Spleen (tissue), 11 donors: ENCODE measurements around the gene TK1. TPM values are rescaled to one million over a fixed set of nuclear protein-coding genes. Genes with fewer than 3 reads are reported as not detected.

ENCODE experiments used
- DNase-seq: peaks from one replicate; pipeline ENCODE4 v3.0.0-alpha.2; 2020
- H3K27ac ChIP-seq, 8 donors: fragments of 200-600 bp; sonication (generic) in 7 of 8; 1 replicate in 4 of 8; 2 replicates in 4 of 8; pipeline versions ENCODE4 v1.5.0 to v1.8.0; 2016 to 2021; ENCODE audit warnings: inconsistent platforms in 4 of 8, mild to moderate bottlenecking in 4 of 8, moderate library complexity in 1 of 8
- H3K27me3 ChIP-seq, 7 donors: fragments of 200-600 bp; sonication (generic) in 6 of 7; replicated peaks in 1 of 7; 1 replicate in 4 of 7; 2 replicates in 3 of 7; pipeline versions ENCODE4 v1.5.0 to v1.8.0; 2016 to 2021; ENCODE audit warnings: inconsistent platforms in 3 of 7, mild to moderate bottlenecking in 1 of 7
- H3K36me3 ChIP-seq, 6 donors: fragments of 200-600 bp; sonication (generic) in 5 of 6; 1 replicate in 4 of 6; 2 replicates in 2 of 6; pipeline versions ENCODE4 v1.5.0 to v1.8.0; 2016 to 2021; ENCODE audit warnings: inconsistent platforms in 2 of 6
- H3K4me1 ChIP-seq, 6 donors: fragments of 200-600 bp; sonication (generic) in 5 of 6; 1 replicate in 3 of 6; 2 replicates in 3 of 6; pipeline versions ENCODE4 v1.5.0 to v1.8.0; 2016 to 2021; ENCODE audit warnings: inconsistent platforms in 3 of 6
- H3K4me3 ChIP-seq, 8 donors: fragments of 200-600 bp; sonication (generic) in 7 of 8; 1 replicate in 4 of 8; 2 replicates in 4 of 8; pipeline versions ENCODE4 v1.5.0 to v1.8.0; 2016 to 2021; ENCODE audit warnings: inconsistent platforms in 4 of 8, mild to moderate bottlenecking in 4 of 8, moderate library complexity in 2 of 8
- H3K9me3 ChIP-seq, 8 donors: fragments of 200-600 bp; sonication (generic) in 7 of 8; 1 replicate in 4 of 8; 2 replicates in 4 of 8; pipeline versions ENCODE4 v1.5.0 to v1.8.0; 2016 to 2021; ENCODE audit warnings: inconsistent platforms in 4 of 8
- POLR2A ChIP-seq, 3 donors: fragments of 450-650 bp; IDR thresholded peaks; one replicate each; pipeline ENCODE4 v1.5.1; 2017; ENCODE audit warnings: antibody characterized with exemption in 3 of 3, mild to moderate bottlenecking in 1 of 3
- POLR2AphosphoS5 ChIP-seq, 3 donors: sonication (generic); formaldehyde crosslinking; IDR thresholded peaks; one replicate each; pipeline ENCODE4 v1.5.1; 2017; ENCODE audit warnings: antibody characterized with exemption in 3 of 3
- WGBS, 5 donors: extraction: QIAGEN DNeasy Blood & Tissue Kit in 3 of 5; methylation state at CpG; one replicate each; pipeline versions ENCODE4 v1.1.5 to v1.1.7; 2013 to 2018; 5-methylcytosine and 5-hydroxymethylcytosine counted together
- intact Hi-C: fragments of 100-400 bp; cut with DNase I; formaldehyde crosslinking; loops from one replicate; pipeline ENCODE4 v1.15.0; 2023; ENCODE audit warnings: low total_unique reads
- polyA plus RNA-seq, 3 donors: library from polyadenylated mRNA; stranded (reverse); fragments of 200-250 nt; gene quantifications; one replicate each; pipeline ENCODE4 v1.2.1, GENCODE V29; 2013
- total RNA-seq, 7 donors: library from RNA; depleted of rRNA in 3 of 7; stranded (reverse); fragments of >200 nt in 3 of 7; fragmentation: NEBNext Ultra II Directional in 4 of 7; extraction: Animal tissue kit (Norgen Biotek cat#: 25700) in 4 of 7; gene quantifications; one replicate each; pipeline versions ENCODE4 v1.1.0 to v1.2.1, GENCODE V29; 2016 to 2021
- TF ChIP-seq, protein P1 (sequence below), 11 experiments: fragments of 200-600 bp in 7 of 11; fragments of 450-650 bp in 4 of 11; sonication (generic) in 4 of 11; IDR thresholded peaks in 8 of 11; conservative IDR thresholded peaks in 3 of 11; 1 replicate in 7 of 11; 2 replicates in 4 of 11; pipeline versions ENCODE4 v1.4.0 to v1.8.0; 2016 to 2021; ENCODE audit warnings: antibody characterized with exemption in 11 of 11, inconsistent platforms in 4 of 11, mild to moderate bottlenecking in 1 of 11
- donor health status: healthy with polysubstance abuse.
- donor health status: DM: no; HTN: no; CAD: no; lungs with moderate emphysema.
- donor health status: DM: no; HTN: no; CAD: no.
- donor health status: Bipolar disorder and iron deficiency.
- donor health status: healthy.
- donor health status: DM: no; HTN: no; CAD: no.
- donor health status: DM: yes; HTN: yes; CAD: no.

The TK1 gene
- total and polyA plus RNA-seq, 10 donors: 3.7 to 20.4 (median 10.7) TPM

DNA sequence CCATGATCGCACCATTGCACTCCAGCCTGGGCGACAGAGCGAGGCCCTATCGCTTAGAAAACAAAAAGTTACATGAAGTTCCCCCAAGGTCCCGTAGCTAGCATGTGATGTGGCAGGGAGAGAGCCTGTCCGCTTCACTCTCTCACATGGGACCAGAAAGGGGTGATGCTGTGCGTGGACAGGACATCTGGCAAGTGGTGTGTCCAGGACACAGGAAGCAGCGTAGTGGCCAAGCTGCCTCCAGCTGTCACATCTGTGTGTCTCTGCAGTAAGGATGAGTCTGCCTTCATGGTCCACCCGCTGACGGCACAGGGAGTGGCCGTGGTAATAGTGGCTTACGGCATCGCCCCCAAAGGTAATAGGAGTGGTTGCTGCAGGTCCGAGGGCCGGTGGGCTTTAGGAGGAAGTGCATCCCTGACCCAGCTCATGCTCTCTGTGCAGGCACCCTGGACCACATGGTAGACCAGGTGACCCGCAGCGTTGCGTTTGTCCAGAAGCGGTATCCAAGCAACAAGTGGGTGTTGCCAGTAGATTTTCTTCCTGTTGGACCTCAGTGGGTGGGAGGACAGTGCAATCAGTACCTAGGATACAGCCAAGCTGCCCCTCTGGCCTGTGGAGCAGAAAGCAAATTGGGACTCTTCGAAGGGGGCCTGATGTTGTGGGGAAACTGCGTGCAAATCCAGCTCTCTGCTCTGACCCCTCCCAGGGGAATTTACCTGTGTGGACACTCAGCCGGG, 17.7 kb upstream of the TK1 start:
- H3K36me3 ChIP-seq: peaks cover 0 to 43% (median 0%) of the 10 kb centered on the region in 6 donors
- H3K27ac ChIP-seq: no peak overlapping the region
- H3K9me3 ChIP-seq: no peaks in the 10 kb centered on the region
- no peaks in the 10 kb centered on the region for H3K27me3 ChIP-seq
- DNase-seq: no peak
- peaks cover 0 to 2% (median 0%) of the 10 kb centered on the region in 6 donors for H3K4me1 ChIP-seq
- TF ChIP-seq POLR2AphosphoS5 (IDR thresholded peaks at IDR 0.05): no peak
- TF ChIP-seq, protein P1, sequence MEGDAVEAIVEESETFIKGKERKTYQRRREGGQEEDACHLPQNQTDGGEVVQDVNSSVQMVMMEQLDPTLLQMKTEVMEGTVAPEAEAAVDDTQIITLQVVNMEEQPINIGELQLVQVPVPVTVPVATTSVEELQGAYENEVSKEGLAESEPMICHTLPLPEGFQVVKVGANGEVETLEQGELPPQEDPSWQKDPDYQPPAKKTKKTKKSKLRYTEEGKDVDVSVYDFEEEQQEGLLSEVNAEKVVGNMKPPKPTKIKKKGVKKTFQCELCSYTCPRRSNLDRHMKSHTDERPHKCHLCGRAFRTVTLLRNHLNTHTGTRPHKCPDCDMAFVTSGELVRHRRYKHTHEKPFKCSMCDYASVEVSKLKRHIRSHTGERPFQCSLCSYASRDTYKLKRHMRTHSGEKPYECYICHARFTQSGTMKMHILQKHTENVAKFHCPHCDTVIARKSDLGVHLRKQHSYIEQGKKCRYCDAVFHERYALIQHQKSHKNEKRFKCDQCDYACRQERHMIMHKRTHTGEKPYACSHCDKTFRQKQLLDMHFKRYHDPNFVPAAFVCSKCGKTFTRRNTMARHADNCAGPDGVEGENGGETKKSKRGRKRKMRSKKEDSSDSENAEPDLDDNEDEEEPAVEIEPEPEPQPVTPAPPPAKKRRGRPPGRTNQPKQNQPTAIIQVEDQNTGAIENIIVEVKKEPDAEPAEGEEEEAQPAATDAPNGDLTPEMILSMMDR (IDR thresholded peaks at IDR 0.05 in 8 of 11, conservative IDR thresholded peaks at IDR 0.05 in 3 of 11): no peak
- no peak for TF ChIP-seq POLR2A (IDR thresholded peaks at IDR 0.05)
- 91 to 95% (median 94%) methylated on average over 17 to 22 of the region's 22 CpGs for WGBS, 5 donors
- no peak overlapping the region for H3K4me3 ChIP-seq
- intact Hi-C loops: no loop called here

GRCh38 chr17:78202666-78203065, 15.8 kb upstream of the TK1 start:
- Histone ChIP-seq H3K9me3 (no peaks in the 10 kb centered on the region), H3K27ac (no peak overlapping the region), H3K4me1 (peaks cover 0 to 19% (median 1%) of the 10 kb centered on the region in 6 donors), H3K36me3 (peaks cover 0 to 48% (median 0%) of the 10 kb centered on the region in 6 donors), H3K27me3 (no peaks in the 10 kb centered on the region), H3K4me3 (no peak overlapping the region)
- no peak for DNase-seq
- 76 to 84% (median 81%) methylated on average over 8 of the region's 8 CpGs for WGBS, 5 donors
- intact Hi-C loops: no loop called here
- TF ChIP-seq POLR2A (IDR thresholded peaks at IDR 0.05): no peak
- TF ChIP-seq POLR2AphosphoS5 (IDR thresholded peaks at IDR 0.05): no peak
- TF ChIP-seq, protein P1 (IDR thresholded peaks at IDR 0.05 in 8 of 11, conservative IDR thresholded peaks at IDR 0.05 in 3 of 11): no peak

- Histone ChIP-seq H3K4me1 (peaks cover 0 to 19% (median 1%) of the 10 kb centered on the region in 6 donors), H3K27me3 (no peaks in the 10 kb centered on the region), H3K36me3 (peaks cover 0 to 61% (median 3%) of the 10 kb centered on the region in 6 donors), H3K9me3 (no peaks in the 10 kb centered on the region), H3K4me3 (no peak overlapping the region), H3K27ac (peak overlapping the region in 2 of 8 donors; percentile 86 to 92)
- intact Hi-C loops: no loop called here
- DNase-seq: no peak
- TF ChIP-seq POLR2A (IDR thresholded peaks at IDR 0.05): no peak
- TF ChIP-seq POLR2AphosphoS5 (IDR thresholded peaks at IDR 0.05): no peak
- TF ChIP-seq, protein P1 (IDR thresholded peaks at IDR 0.05 in 8 of 11, conservative IDR thresholded peaks at IDR 0.05 in 3 of 11): no peak
- 92 to 98% (median 95%) methylated on average over 6 of the region's 6 CpGs for WGBS, 5 donors
Observed at GRCh38 chr17:78200451-78200850, 13.6 kb upstream of the TK1 start.

DNA sequence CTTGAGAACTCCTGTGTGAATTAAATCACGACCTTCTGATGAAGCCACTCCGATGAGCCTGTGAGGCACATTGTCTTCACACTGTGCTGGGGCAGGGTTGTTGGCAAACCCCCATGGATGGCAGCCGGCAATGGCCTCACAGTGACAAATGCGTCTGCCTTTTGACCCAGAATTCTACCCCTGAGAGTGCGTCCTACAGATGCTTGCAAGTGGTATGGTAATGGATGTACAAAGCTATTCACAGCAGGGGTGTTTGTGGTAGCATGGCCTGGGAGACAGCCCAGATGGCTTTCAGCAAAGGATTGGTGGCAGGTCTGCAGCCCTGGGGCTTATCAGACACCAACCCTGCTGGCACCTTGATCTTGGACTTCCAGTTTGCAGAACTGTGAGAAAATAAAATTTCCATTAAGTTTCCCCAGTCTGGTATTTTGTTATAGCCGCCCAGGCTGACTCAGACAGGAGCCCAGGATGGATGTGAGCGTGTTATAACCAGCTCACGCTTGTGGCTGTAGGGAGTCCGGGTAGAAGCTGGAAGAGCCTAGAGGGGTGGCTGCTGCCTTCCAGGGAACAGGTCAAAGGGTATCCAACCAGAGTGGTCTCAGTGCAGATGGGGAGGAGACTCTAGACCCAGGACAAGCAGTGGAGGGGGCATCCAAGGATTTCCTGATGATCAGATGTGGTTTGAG, 10.4 kb upstream of the TK1 start:
- H3K4me3 ChIP-seq: no peak overlapping the region
- peaks cover 0 to 19% (median 3%) of the 10 kb centered on the region in 6 donors for H3K4me1 ChIP-seq
- H3K27ac ChIP-seq: peak overlapping the region in 3 of 8 donors; percentile 86 to 92 (median 92)
- intact Hi-C loops: no loop called here
- H3K36me3 ChIP-seq: peaks cover 0 to 49% (median 3%) of the 10 kb centered on the region in 6 donors
- DNase-seq: no peak
- no peaks in the 10 kb centered on the region for H3K27me3 ChIP-seq
- 91 to 93% (median 91%) methylated on average over 9 of the region's 9 CpGs for WGBS, 5 donors
- TF ChIP-seq POLR2A (IDR thresholded peaks at IDR 0.05) (no peak), POLR2AphosphoS5 (IDR thresholded peaks at IDR 0.05) (no peak)
- TF ChIP-seq, protein P1 (IDR thresholded peaks at IDR 0.05 in 8 of 11, conservative IDR thresholded peaks at IDR 0.05 in 3 of 11): no peak
- H3K9me3 ChIP-seq: no peaks in the 10 kb centered on the region
